Measurements from ENCODE around the gene ABCD4.

DNA sequence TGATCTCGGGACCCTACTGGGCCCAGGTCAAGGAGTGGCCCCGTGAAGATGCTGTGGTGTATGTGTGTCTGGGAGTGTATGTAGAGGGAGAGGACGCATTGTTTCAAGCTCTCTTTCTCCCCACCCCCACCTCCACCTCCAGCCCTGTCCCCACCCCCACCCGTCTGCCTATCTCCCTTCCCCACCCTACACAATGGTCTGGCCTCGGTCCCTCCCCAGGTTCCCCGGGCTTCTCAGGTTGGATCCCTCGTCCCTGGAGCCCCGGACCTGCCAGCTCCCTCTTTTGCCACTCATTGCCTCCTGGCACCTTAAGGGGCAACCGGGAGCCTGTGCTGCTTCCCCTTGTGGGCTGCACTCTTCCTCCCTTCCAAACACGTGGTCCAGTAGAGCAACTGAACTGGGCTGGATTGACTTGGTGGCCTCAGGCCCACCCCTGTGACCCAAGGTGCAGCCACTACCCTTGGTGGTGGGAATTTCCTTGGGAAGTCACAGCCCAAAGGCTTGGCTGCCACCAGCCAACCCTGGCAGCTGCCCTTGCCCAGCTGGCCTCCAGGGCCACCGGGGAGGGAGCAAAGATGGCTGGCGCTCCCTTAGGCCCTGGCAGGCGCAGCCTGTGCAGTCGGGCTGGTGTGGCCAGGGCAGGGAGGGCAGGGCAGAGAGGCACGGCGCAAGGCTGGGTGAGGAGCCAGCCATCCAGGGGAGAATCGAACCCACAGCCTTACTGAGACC is 46.2 kb upstream of the ABCD4 start:
- no peak for TF ChIP-seq POLR2A (IDR thresholded peaks at IDR 0.05)
- TF ChIP-seq, protein P1, sequence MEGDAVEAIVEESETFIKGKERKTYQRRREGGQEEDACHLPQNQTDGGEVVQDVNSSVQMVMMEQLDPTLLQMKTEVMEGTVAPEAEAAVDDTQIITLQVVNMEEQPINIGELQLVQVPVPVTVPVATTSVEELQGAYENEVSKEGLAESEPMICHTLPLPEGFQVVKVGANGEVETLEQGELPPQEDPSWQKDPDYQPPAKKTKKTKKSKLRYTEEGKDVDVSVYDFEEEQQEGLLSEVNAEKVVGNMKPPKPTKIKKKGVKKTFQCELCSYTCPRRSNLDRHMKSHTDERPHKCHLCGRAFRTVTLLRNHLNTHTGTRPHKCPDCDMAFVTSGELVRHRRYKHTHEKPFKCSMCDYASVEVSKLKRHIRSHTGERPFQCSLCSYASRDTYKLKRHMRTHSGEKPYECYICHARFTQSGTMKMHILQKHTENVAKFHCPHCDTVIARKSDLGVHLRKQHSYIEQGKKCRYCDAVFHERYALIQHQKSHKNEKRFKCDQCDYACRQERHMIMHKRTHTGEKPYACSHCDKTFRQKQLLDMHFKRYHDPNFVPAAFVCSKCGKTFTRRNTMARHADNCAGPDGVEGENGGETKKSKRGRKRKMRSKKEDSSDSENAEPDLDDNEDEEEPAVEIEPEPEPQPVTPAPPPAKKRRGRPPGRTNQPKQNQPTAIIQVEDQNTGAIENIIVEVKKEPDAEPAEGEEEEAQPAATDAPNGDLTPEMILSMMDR (IDR thresholded peaks at IDR 0.05 in 8 of 11, conservative IDR thresholded peaks at IDR 0.05 in 3 of 11) = no peak
